Stimulated activated CD4-positive, alpha-beta T cell treated with anti-CD3 and anti-CD28 coated beads, Interleukin-4, amount 100 ng/mL, for 4 hours (primary cell): Measurements from ENCODE around the gene TMA7B.
"Not testable (repeated sequence)": the region's sequence is repeated elsewhere in the genome, so short reads cannot be mapped to it uniquely, and the experiment has no call there.

Experiments
- DNase-seq, 2 experiments: peaks; one replicate each; pipeline ENCODE4 v3.0.0-alpha.2; 2020

TMA7B gene

DNA sequence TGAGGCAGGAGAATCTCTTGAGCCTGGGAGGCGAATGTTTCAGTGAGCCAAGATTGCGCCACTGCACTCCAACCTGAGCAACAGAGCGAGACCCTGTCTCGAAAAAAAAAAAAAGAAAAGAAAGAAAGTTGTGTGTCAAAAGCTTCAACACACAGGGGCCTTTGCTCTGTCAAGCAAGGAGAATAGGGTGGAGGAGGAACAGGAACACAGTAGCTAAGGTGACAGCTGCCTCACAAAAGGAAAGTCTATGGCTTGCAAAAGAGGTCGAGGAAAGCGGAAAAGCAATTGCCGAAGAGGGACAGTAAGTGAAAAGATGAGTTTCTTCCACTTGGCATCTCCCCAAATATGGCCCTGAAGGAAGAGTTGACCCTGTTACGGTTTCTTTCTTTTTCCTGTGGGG is 26.5 kb upstream of the TMA7B start:
- no peak for DNase-seq

DNA sequence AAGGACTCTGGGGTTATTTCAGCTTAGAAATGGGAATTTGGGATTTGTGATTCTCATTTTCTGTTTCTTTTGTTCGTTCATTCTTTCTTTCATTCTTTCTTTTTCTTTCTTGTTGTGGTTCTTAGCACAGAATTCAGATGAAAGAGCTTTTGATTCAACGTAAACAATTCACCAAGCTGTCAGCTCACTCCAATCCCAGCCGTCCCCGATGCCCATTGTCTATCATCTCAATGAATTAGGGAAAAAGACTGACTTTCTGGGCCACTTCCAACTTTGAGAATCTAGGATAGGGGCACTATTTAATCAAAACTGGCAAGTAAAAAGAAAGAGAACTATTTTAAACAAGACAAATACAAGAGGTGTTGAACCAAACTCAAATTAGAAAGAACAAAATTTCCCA is 25.1 kb upstream of the TMA7B start:
- no peak for DNase-seq

DNA sequence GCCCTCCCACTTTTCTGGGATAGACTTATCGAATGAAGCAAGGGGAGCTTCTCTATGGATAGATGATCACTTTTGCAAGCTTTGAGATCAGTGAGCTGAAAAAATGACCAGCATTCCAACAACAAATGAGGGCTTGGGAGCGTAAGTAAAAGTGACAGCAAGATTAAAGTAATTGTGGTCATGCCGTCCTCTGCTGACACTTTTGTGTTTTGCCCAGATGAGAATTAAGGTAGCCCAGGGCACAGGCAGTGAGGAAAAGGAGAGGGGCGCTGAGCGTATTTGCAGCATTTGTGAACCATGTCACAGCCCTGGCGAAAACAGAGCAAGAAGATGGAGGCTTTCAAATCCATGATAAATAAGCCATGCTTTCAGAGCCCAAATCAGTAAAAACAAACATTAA is 24.6 kb upstream of the TMA7B start:
- DNase-seq = no peak

DNA sequence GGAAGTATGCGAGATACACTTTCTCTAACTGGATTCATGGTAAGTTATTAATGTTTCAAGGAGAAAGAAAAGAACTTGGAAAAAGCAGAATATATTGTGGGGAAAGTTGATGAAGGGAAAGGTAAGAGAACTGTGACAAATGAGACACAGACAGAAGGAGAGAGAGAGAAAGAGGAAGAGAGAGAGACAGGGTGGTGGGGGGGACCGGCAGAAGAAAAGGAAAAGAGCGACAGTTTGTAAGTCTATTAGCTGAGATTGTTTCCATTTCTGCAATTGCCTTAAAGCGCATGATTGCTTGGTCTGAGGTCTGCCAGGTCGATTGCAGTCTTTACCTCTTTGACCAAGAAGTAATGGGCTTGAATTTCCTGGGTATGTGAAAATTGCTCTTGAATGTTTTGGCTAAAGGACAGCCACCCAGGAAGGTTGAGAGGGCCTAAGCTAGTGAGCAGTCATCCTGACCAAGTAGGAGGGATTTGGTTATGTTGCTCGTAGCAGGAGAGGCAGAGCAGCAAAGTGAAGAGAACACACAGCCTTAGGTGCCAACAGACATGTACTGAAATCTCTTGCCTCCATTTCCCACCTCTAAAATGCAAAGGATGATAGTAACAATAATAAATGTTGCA is 23.6 kb upstream of the TMA7B start:
- DNase-seq = no peak

DNA sequence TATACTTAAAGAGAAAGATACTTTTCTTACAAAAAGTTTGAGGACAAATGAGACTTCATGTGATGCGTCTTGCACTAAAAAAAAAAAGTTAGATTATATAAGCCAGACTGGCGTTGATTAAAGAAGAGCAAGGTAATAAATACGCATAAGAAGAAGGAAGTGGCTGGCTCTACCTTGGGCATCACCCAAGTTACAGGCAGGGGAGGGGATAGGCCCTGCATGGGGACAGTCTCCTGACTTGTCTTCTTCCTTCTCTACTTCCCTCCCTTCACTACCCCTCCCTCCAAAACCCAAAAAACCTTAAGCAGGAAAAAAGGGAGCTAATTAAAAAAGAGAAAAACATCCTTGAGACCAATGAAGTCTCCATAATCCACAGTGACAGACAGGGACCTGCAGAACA is 22.3 kb upstream of the TMA7B start:
- DNase-seq = no peak

DNA sequence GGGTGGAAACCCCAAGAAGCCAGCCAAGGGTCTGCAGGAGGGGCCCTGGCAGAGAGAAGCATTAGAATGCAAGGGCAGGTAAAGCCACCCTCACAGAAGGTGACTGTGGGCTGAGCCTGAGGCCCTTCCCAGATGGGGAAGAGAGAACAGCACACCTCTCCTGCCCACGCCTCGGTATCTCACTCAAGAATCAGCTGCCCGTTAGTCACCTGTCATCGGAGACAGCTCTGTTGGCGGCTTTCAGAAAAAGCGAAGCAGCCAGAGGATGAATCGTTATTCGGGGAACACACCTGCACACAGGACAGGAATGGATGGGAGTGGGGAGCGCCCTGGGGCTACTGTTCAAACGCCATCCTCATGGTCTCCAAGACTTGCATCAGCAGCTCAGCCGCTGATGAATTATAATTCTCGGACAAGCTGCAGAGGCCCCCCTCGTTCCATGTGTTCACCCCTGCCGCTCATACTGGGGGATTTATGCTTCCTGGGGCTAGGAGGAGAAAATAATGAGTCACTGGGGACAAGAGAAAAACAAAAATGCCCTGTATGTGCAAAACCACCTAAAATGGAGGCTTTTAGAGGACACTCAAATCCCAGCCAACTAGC is 21.6 kb upstream of the TMA7B start:
- DNase-seq = peak; percentile 53 to 80

DNA sequence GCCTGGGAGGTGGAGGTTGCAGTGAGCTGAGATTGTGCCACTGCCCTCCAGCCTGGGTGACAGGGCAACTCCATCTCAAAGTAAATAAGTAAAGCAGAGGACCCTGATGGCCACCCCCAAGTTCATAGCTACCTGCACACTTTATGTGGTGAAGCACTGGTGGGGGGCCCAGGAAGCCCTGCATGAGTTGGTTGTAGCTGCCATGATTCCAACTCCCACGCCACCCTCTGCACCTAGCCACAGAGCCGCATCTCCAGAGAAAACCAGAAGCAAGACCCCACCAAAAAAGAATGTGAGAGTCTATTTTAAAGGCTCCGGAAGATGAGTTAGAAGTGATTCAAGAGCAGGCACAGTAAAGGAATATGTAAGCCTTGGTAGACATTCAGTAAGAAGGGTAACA is 20.4 kb upstream of the TMA7B start:
- peak in 1 of 2 experiments; percentile 42 for DNase-seq

DNA sequence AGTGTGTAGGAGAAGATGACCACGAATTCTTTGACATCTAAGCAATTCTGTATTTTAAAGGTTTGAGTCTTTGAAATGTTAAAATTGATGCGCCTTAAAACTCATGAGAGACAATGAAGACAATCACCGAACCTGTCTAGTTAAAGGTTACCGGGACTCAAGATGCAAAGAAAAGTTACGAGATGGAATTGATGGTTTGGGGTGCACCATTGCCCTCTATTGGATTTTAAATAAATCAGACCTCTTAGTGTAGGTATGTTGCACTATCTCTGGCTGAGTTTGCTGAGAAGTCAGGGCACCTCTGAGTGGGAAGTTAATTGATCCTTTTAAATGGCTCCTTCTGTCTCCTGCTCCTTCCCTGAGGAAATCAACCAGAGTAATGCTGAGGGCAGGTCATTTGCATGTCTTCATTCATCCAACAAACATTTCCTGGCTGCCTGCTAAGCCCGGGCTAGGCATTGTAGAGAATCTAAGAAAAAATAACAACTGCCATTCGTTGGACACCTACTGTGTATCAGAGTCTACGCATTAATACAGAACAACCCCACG is 19.4 kb upstream of the TMA7B start:
- DNase-seq = no peak

DNA sequence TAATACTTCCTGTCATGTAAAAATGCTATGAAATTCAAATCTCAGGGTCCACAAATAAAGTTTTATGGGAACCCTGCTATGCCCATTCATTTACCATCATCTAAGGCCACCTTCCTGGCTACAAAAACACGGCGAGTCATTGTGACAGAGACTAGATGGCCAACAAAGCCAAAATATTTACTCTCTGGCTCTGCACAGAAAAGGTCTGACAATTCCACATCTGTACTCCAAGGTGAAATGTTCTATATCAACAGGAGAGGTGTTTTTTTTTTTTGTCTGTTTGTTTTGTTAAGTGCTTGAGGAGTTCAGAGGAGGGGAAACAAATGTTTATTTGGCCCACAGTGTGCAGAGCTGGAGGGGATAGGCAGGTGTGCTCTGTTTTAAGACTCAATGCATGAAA is 18.6 kb upstream of the TMA7B start:
- DNase-seq = no peak

DNA sequence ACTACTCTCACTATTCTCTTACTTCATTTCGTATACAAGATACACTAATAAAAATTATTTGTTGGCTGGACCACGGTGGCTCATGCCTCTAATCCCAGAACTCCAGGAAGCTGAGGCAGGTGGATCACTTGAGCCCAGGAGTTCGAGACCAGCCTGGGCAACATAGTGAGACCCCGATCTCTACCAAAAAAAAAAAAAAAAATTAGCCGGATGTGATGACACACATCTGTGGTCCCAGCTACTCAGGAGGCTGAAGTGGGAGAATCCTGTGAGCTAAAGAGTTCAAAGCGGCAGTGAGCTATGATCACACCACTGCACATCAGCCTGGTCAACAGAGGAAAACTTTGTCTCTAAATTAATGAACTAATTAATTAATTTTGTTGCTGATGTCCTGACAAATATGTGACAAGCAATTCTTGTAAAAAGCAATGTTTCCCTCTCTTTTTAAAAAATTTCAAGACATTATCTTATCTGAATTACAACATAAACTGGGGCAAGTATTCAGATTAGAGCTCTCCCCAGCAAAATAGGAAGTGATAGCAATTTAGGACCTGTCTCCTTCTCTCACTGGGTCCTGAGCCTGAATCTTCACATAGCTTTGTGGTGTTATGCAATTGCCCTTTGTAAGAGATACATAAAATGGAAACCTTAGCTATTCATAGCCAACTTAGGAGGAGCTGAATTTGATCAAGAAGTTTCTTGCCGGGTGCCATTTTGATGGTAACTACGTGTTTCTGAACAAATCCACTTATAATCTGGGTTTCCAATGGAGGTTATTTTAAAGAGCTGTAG is 17.6 kb upstream of the TMA7B start:
- DNase-seq = no peak

DNA sequence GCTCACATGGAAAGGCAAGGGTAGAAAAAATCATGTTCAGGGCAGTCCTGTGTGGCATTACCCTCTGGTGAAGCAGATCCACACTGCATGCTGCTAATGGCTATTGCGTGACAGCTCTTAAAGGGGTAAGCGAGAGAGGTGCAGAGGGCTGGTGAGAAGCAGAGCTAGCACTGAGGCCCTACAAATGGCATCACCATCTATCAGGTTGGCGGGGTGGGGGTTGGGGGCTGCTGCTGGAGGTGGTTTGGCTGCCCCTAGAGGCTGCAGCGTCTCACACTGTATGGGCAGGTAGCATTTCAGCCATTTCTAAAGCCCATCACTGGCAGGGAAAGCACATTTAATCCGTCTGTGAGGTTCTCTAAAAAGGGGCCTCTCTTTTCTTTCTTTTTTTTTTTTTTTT is 16.9 kb upstream of the TMA7B start:
- DNase-seq = no peak

DNA sequence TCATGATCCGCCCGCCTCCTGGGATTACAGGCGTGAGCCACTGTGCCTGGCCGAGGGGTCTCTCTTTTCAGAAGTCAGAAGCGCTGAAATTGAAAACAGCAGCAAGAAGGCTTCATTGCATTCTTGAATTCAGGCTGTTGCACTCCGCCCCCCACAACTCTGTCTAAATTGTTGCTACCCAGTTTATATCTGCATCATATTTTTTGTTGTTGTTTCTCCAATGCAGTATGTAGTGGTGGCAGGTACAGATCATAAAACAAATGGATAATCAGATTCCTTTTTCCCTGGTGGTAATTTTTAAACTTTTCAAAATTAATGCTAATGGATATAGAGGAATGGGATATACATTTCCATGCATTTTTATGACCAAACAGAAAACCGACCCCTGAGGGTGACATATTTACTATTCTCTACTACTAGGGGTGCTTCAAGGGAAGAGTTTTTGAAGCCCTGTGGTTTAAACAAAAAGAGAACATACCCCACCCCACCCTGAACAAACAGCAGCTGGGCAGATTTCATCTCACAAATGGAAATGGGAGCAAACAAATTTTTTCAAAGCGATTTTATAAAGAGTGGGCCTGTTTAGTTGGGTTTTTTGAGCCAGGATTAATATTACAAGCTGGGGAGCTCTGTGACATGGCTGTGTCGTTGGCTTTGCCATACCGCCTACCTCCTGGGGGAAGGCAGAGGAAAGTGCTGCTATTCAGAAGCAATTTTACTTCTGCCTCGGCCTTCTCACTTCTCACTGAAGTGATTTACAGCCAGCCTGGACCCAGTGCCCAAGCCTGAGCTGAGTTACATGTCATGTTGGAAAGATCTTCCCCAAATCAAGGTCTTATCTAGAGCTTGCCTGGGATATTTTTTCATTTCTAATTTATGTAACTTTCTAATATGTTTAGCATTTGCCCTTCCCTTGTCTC is 16.0 kb upstream of the TMA7B start:
- peak in 1 of 2 experiments; percentile 31 for DNase-seq

DNA sequence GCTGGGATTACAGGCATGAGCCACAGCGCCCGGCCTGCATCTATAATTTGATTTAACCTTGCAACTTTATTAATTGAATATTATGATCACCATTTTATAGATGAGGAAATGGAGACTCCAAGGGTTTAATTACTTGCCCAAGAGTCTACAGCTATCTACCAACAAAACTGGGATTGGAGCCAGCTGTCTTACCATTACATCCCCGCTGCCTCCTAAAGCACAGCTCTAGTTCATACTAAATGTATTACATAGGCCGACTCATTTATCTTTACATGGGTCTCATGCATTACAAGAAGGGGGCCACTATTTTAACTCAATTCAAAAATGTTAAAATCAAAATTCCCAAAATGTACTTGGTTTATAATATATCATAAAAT is 14.1 kb upstream of the TMA7B start:
- no peak for DNase-seq

DNA sequence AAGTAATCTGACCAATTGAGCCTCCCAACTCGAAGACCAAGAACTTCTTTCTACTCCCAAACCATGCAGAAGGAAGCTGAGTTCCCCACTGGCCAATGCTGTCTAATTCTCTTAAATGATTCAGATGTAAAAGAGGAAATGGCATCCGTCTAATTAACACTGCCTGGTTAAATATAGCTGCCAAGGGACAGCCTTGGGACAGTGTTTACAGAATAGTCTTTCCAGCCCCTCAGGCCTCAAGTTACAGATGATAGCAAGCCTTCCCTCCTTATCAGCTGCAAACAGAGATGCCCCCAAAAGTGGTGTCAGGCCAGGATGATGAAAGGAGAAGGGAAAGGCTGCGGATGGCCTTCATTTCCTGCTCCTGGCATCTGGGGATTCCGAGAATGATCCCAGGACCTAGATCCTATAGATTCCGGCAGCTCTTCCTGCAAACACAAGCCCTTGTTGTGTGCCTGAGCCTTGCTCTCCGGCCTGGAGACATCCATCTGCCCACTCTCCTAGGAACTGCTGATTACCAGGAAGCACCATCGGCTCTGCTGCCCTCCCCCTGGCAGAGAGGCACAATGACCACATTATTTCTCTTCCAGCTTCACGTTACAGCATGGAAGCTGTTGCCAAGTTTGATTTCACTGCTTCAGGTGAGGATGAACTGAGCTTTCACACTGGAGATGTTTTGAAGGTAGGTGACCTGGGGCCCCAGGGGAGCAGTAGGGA is 13.5 kb upstream of the TMA7B start:
- DNase-seq = no peak

DNA sequence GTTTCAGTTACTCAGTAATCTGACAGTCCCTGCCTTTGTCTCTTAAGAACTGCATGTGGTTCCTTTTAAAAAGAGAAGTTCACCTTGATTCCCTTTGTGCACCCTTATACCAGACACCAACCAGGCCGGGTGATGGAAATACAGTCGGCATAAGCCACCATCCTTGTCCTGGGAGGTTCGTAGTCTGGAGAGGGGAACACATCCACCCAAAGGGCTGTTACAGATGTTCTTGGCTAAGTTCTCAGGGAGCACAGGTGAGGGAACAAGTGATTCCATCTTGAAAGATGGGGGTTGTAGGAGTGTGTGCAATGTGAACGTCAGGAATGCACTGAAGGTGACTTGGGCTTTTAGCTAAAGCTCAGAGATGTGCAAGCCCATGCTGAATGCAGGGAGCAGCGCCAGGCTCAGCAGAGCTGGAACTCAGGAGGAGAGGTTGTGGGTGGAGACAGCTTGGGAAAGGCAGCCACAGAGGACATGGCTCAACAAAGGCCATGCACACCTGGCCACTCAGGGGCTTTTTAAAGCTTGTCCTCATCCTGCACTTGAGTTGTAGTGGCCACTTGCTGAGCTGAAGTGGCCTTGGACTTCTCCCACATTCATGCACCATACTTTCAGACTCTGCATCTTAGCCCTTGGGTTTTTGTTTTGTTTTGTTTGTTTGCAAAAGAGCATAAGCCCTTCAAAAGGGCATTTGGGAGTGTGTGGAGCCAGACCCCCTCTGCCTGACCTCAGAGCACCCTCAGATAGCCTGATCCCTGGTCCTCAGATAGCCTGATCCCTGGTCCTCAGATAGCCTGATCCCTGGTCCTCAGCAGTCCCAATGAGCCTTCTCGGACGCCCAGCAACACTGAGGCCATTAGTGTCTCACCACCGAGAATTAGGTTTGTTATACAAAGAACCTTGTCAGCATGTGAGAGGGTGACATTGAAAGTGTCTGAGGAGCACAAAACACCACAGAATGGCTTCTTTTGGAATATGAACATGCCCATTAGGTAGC is 12.7 kb upstream of the TMA7B start:
- DNase-seq = no peak

DNA sequence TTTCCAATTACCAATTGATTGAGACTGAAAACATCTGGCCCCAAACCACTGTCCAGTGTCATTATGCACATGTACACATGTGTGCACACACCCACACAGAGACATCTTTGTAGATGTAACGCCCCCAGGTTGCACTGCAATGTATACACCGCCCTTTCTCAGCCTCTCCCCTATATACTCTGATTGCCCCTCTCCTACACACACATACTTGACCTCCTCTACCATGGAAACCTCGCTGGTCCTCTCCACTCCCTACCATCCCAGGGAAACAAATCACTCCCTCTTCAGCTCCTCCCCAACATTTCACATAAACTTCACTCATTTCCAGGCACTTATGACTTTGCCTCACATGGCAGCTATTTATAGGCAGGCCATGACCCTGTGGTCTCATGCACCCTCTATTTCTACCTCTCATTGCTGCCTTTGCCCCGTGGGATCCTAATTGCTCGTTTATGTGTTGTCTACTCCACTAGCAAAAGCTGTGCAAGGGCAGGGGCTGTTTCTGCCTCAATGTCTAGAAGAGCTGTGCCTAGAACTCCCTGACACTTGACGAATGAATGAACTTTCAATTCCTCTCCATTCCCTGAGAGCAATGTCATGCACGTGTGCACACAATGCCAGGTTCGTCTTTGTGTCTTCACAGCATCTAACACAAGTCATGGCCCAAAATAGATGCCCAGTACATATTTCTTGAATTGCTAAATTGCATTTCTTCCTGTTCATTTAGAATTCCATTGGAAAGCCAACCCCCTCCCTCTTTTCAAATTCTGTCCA is 10.0 kb upstream of the TMA7B start:
- DNase-seq = no peak

DNA sequence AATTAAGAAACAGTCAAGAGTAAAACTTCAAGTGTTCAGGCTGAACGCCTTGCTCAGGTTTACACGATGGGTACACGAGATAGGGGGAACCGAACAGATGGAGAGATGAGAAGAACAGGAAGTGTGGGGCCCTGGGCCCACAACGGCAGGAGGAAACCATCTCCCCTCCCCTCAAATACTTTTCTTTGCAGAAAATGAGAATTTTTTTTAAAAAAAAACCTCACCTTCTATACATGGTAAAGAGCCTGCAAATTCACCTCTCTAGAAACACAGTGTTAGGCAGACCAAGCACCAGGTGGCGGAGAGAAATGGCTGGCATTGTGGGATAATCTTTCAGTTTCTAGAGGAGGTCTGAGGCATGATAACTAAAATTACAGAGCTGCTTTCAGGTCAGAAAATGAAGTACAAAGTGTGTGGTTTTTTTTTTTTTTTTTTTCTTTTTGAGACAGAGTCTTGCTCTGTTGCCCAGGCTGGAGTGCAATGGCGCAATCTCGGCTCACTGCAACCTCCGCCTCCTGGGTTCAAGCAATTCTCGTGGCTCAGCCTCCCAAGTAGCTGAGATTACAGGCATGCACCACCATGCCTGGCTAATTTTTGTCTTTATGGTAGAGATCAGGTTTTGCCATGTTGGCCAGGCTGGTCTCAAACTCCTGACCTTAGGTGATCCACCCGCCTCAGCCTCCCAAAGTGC is 8.4 kb upstream of the TMA7B start:
- not testable (repeated sequence) for DNase-seq

DNA sequence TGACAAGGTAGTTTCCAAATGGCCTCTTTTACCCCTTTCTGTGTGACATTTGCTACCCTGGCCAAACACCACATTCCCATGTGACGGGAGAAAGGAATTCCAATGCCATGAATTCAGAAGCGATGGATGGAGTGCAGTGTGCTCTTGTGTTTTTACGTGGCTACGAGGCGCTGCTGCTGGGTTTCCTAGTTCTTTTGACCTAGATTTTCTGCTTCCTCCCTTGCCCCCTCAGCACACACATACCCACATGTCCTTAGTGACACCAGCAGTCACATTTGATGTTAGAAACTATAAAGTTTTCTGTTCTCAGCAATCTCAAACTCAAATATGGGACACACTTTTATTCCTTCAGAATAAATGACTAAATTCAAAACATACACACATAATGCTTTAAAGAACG is 7.8 kb upstream of the TMA7B start:
- DNase-seq = no peak

DNA sequence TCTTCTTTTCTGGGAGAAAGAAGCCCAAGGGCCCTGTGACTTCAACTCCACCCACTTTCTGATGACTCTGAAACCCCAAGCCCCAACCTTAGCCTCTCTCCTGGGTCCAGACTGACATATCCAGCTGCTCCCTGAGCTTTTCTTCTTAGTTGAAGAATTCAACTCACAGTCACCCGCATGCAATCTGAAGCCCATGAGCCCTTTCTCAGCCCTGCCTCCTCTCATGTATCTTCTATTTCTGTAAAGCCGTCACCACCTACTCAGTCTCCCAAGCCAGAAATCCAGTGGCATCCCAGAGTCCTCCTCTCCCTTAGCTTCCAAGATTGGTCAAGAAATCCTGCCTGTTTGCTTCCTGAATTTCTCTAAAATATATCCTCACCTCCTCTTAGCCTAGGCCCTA is 7.1 kb upstream of the TMA7B start:
- DNase-seq = no peak
